GM23338 (cell line): ENCODE data around the gene NINJ2.

Experiments used
- CREB1 ChIP-seq: fragments of 250-450 bp; sonication (Bioruptor Pico); IDR thresholded peaks from 2 replicates; pipeline ENCODE4 v1.5.0; 2020; ENCODE audit warnings: low read depth, mild to moderate bottlenecking, moderate library complexity
- EZH2 ChIP-seq: fragments of 200-600 bp; sonication (generic); IDR thresholded peaks from one replicate; pipeline ENCODE4 v1.8.0; 2017; ENCODE audit warnings: antibody characterized with exemption, mild to moderate bottlenecking, low read depth; ENCODE audit not compliant: unreplicated experiment
- JUNB ChIP-seq: IDR thresholded peaks from one replicate; pipeline ENCODE4 v1.6.1; 2016; ENCODE audit warnings: antibody characterized with exemption; ENCODE audit not compliant: unreplicated experiment
- POLR2AphosphoS5 ChIP-seq: IDR thresholded peaks from 2 replicates; pipeline ENCODE4 v1.6.1; 2016; ENCODE audit warnings: antibody characterized with exemption, low read depth
- TF ChIP-seq, protein P1 (sequence below), 2 experiments: fragments of 200-600 bp in 1 of 2; sonication (generic) in 1 of 2; conservative IDR thresholded peaks; 2 replicates each; pipeline versions ENCODE4 v1.5.1 to v1.6.1; 2016 to 2017; ENCODE audit warnings: antibody characterized with exemption in 2 of 2, low read depth in 2 of 2, mild to moderate bottlenecking in 2 of 2, moderate library complexity in 1 of 2
- TF ChIP-seq, protein P2 (sequence below): IDR thresholded peaks from one replicate; pipeline ENCODE4 v1.6.1; 2018; ENCODE audit warnings: antibody characterized with exemption; ENCODE audit not compliant: unreplicated experiment

- TF ChIP-seq JUNB = no peak
- TF ChIP-seq, protein P1, sequence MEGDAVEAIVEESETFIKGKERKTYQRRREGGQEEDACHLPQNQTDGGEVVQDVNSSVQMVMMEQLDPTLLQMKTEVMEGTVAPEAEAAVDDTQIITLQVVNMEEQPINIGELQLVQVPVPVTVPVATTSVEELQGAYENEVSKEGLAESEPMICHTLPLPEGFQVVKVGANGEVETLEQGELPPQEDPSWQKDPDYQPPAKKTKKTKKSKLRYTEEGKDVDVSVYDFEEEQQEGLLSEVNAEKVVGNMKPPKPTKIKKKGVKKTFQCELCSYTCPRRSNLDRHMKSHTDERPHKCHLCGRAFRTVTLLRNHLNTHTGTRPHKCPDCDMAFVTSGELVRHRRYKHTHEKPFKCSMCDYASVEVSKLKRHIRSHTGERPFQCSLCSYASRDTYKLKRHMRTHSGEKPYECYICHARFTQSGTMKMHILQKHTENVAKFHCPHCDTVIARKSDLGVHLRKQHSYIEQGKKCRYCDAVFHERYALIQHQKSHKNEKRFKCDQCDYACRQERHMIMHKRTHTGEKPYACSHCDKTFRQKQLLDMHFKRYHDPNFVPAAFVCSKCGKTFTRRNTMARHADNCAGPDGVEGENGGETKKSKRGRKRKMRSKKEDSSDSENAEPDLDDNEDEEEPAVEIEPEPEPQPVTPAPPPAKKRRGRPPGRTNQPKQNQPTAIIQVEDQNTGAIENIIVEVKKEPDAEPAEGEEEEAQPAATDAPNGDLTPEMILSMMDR (conservative IDR thresholded peaks at IDR 0.05; ENCODE audit: low read depth in 2 of 2) = no peak
- TF ChIP-seq EZH2 = no peak
- TF ChIP-seq CREB1 (CRISPR knock-in tag) = no peak
- TF ChIP-seq POLR2AphosphoS5 = no peak
- TF ChIP-seq, protein P2, sequence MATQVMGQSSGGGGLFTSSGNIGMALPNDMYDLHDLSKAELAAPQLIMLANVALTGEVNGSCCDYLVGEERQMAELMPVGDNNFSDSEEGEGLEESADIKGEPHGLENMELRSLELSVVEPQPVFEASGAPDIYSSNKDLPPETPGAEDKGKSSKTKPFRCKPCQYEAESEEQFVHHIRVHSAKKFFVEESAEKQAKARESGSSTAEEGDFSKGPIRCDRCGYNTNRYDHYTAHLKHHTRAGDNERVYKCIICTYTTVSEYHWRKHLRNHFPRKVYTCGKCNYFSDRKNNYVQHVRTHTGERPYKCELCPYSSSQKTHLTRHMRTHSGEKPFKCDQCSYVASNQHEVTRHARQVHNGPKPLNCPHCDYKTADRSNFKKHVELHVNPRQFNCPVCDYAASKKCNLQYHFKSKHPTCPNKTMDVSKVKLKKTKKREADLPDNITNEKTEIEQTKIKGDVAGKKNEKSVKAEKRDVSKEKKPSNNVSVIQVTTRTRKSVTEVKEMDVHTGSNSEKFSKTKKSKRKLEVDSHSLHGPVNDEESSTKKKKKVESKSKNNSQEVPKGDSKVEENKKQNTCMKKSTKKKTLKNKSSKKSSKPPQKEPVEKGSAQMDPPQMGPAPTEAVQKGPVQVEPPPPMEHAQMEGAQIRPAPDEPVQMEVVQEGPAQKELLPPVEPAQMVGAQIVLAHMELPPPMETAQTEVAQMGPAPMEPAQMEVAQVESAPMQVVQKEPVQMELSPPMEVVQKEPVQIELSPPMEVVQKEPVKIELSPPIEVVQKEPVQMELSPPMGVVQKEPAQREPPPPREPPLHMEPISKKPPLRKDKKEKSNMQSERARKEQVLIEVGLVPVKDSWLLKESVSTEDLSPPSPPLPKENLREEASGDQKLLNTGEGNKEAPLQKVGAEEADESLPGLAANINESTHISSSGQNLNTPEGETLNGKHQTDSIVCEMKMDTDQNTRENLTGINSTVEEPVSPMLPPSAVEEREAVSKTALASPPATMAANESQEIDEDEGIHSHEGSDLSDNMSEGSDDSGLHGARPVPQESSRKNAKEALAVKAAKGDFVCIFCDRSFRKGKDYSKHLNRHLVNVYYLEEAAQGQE = no peak
Measured at GRCh38 chr12:615620-616019, 47.6 kb downstream of the NINJ2 start.
